GM23338 (cell line): ENCODE data around the gene FAM98C. TPM values are rescaled to one million over a fixed set of nuclear protein-coding genes. Genes with fewer than 3 reads are reported as not detected.

Experiments
- ATAC-seq: fragments of 200-7000 bp; cut with Tn5 transposase; 3 replicates; pipeline ENCODE4 v1.9.1; 2020
- DNase-seq: peaks from one replicate; pipeline ENCODE4 v3.0.0-alpha.2; 2015; ENCODE audit warnings: low spot score
- H2AFZ ChIP-seq: fragments of 200-600 bp; sonication (generic); 2 replicates; pipeline ENCODE4 v1.8.0; 2016; ENCODE audit warnings: antibody characterized with exemption, mild to moderate bottlenecking, moderate library complexity
- H3F3A ChIP-seq: fragments of 200-600 bp; sonication (generic); replicated peaks from 2 replicates; pipeline ENCODE4 v1.8.0; 2017; ENCODE audit warnings: antibody characterized with exemption, mixed run types, low read depth
- H3K27ac ChIP-seq: fragments of 200-600 bp; sonication (generic); 2 replicates; pipeline ENCODE4 v1.6.1; 2016; ENCODE audit warnings: low read depth
- H3K27me3 ChIP-seq: fragments of 200-600 bp; sonication (generic); 2 replicates; pipeline ENCODE4 v1.8.0; 2016; ENCODE audit warnings: mild to moderate bottlenecking, mixed run types, moderate library complexity; ENCODE audit not compliant: insufficient read depth
- H3K36me3 ChIP-seq: fragments of 200-600 bp; sonication (generic); 2 replicates; pipeline ENCODE4 v1.8.0; 2016; ENCODE audit warnings: mild to moderate bottlenecking; ENCODE audit not compliant: insufficient read depth
- H3K4me1 ChIP-seq: fragments of 200-600 bp; sonication (generic); 2 replicates; pipeline ENCODE4 v1.8.0; 2016; ENCODE audit warnings: mild to moderate bottlenecking, moderate library complexity; ENCODE audit not compliant: insufficient read depth
- H3K4me2 ChIP-seq: fragments of 200-600 bp; sonication (generic); 2 replicates; pipeline ENCODE4 v1.7.1; 2017; ENCODE audit warnings: mixed run types
- H3K4me3 ChIP-seq: fragments of 200-600 bp; sonication (generic); 2 replicates; pipeline ENCODE4 v1.6.1; 2016; ENCODE audit warnings: mixed run types
- H3K79me2 ChIP-seq: fragments of 200-600 bp; sonication (generic); replicated peaks from 2 replicates; pipeline ENCODE4 v1.8.0; 2017; ENCODE audit warnings: mild to moderate bottlenecking; ENCODE audit not compliant: insufficient read depth
- H3K9me2 ChIP-seq: fragments of 200-600 bp; sonication (generic); 2 replicates; pipeline ENCODE4 v1.8.0; 2017; ENCODE audit not compliant: insufficient read depth
- H4K20me1 ChIP-seq: fragments of 200-600 bp; sonication (generic); replicated peaks from 2 replicates; pipeline ENCODE4 v1.8.0; 2017; ENCODE audit warnings: mild to moderate bottlenecking; ENCODE audit not compliant: insufficient read depth
- H3K27ac Mint-ChIP-seq: 2 replicates; pipeline ENCODE4 v1.8.0; 2020; ENCODE audit warnings: inconsistent platforms, mild to moderate bottlenecking, moderate library complexity, mixed read lengths
- H3K27me3 Mint-ChIP-seq: 3 replicates; pipeline ENCODE4 v1.8.0; 2022; ENCODE audit warnings: low read depth, mild to moderate bottlenecking, moderate library complexity, mixed read lengths, inconsistent platforms; ENCODE audit not compliant: insufficient read depth, poor library complexity
- H3K36me3 Mint-ChIP-seq: 3 replicates; pipeline ENCODE4 v1.8.0; 2021; ENCODE audit warnings: low read depth, mild to moderate bottlenecking, inconsistent platforms, moderate library complexity, mixed read lengths
- H3K4me1 Mint-ChIP-seq: 3 replicates; pipeline ENCODE4 v1.8.0; 2020; ENCODE audit warnings: mild to moderate bottlenecking, inconsistent platforms, mixed read lengths
- H3K4me3 Mint-ChIP-seq: 3 replicates; pipeline ENCODE4 v1.8.0; 2021; ENCODE audit warnings: moderate library complexity, mild to moderate bottlenecking, inconsistent platforms, mixed read lengths
- H3K9me3 Mint-ChIP-seq: 3 replicates; pipeline ENCODE4 v1.8.0; 2020; ENCODE audit warnings: moderate library complexity, mild to moderate bottlenecking, inconsistent platforms, mixed read lengths
- CREB1 ChIP-seq: fragments of 250-450 bp; sonication (Bioruptor Pico); IDR thresholded peaks from 2 replicates; pipeline ENCODE4 v1.5.0; 2020; ENCODE audit warnings: low read depth, mild to moderate bottlenecking, moderate library complexity
- CTCF ChIP-seq, 2 experiments: fragments of 200-600 bp in 1 of 2; sonication (generic) in 1 of 2; conservative IDR thresholded peaks; 2 replicates each; pipeline versions ENCODE4 v1.5.1 to v1.6.1; 2016 to 2017; ENCODE audit warnings: antibody characterized with exemption in 2 of 2, low read depth in 2 of 2, mild to moderate bottlenecking in 2 of 2, moderate library complexity in 1 of 2
- ETS1 ChIP-seq: IDR thresholded peaks from 2 replicates; pipeline ENCODE4 v1.6.1; 2016; ENCODE audit warnings: antibody characterized with exemption
- EZH2 ChIP-seq: fragments of 200-600 bp; sonication (generic); IDR thresholded peaks from one replicate; pipeline ENCODE4 v1.8.0; 2017; ENCODE audit warnings: antibody characterized with exemption, mild to moderate bottlenecking, low read depth; ENCODE audit not compliant: unreplicated experiment
- EZH2phosphoT487 ChIP-seq: fragments of 200-600 bp; sonication (generic); IDR thresholded peaks from one replicate; pipeline ENCODE4 v1.8.1; 2018; ENCODE audit warnings: antibody characterized with exemption; ENCODE audit not compliant: unreplicated experiment
- JUNB ChIP-seq: IDR thresholded peaks from one replicate; pipeline ENCODE4 v1.6.1; 2016; ENCODE audit warnings: antibody characterized with exemption; ENCODE audit not compliant: unreplicated experiment
- NANOG ChIP-seq: IDR thresholded peaks from 2 replicates; pipeline ENCODE4 v1.6.1; 2016; ENCODE audit warnings: antibody characterized with exemption, borderline replicate concordance
- POLR2AphosphoS5 ChIP-seq: IDR thresholded peaks from 2 replicates; pipeline ENCODE4 v1.6.1; 2016; ENCODE audit warnings: antibody characterized with exemption, low read depth
- REST ChIP-seq: IDR thresholded peaks from one replicate; pipeline ENCODE4 v1.6.1; 2018; ENCODE audit warnings: antibody characterized with exemption; ENCODE audit not compliant: unreplicated experiment
- STAT1 ChIP-seq: IDR thresholded peaks from one replicate; pipeline ENCODE4 v1.6.1; 2016; ENCODE audit warnings: antibody characterized with exemption; ENCODE audit not compliant: unreplicated experiment
- ZNF114 ChIP-seq: fragments of 250-450 bp; sonication (Bioruptor Pico); IDR thresholded peaks from 2 replicates; pipeline ENCODE4 v1.5.0; 2020; ENCODE audit warnings: mild to moderate bottlenecking, moderate library complexity
- ZNF331 ChIP-seq: fragments of 250-450 bp; sonication (Bioruptor Pico); IDR thresholded peaks from 2 replicates; pipeline ENCODE4 v1.5.0; 2020; ENCODE audit warnings: low read depth, mild to moderate bottlenecking, moderate library complexity
- ZNF462 ChIP-seq: fragments of 250-450 bp; sonication (Bioruptor Pico); IDR thresholded peaks from 2 replicates; pipeline ENCODE4 v1.5.0; 2020; ENCODE audit warnings: mild to moderate bottlenecking, moderate library complexity
- polyA plus RNA-seq: library from polyadenylated mRNA; unstranded; fragments of >200 nt; fragmentation: Nextera tagmentation; extraction: Ambion mirVana; gene quantifications from 2 replicates; pipeline ENCODE4 v1.2.1, GENCODE V29; 2016
- total RNA-seq: library from RNA; depleted of rRNA; stranded (reverse); fragments of >200 nt; shearing (Covaris generic); gene quantifications from 2 replicates; pipeline ENCODE4 v1.2.3, GENCODE V29; 2014

The FAM98C gene
- total and polyA plus RNA-seq, 2 experiments from 2014 or later: 4.3 to 7.6 TPM

GRCh38 chr19:38445362-38445761 is 42.5 kb downstream of the FAM98C start:
- Histone ChIP-seq H3K79me2 (no peaks in the 10 kb centered on the region), H4K20me1 (no peaks in the 10 kb centered on the region; the same call in 1 of the 2 replicates), H2AFZ (no peak overlapping the region), H3K27me3 (no peaks in the 10 kb centered on the region), H3K27ac (no peak overlapping the region), H3K4me1 (peaks cover 6% of the 10 kb centered on the region; the same call in 1 of the 2 replicates), H3K4me2 (no peak overlapping the region), H3K4me3 (no peak overlapping the region), H3K9me2 (no peaks in the 10 kb centered on the region), H3F3A (0 out of 2 replicates have a peak, but pooled peaks cover 3% of the 10 kb centered on the region), H3K36me3 (peaks cover 18% of the 10 kb centered on the region; the same call in 1 of the 2 replicates)
- DNase-seq: no peak
- H3K4me1 Mint-ChIP-seq: peaks cover 15% of the 10 kb centered on the region
- no peak for ATAC-seq
- no peaks in the 10 kb centered on the region; the same call in 2 of the 3 replicates for H3K9me3 Mint-ChIP-seq
- H3K4me3 Mint-ChIP-seq: no peak overlapping the region
- H3K27me3 Mint-ChIP-seq: peaks cover 7% of the 10 kb centered on the region
- TF ChIP-seq CTCF (conservative IDR thresholded peaks at IDR 0.05; ENCODE audit: low read depth in 2 of 2): no peak
- no peak for TF ChIP-seq NANOG
- no peak for TF ChIP-seq EZH2phosphoT487
- TF ChIP-seq STAT1: no peak
- TF ChIP-seq POLR2AphosphoS5: no peak
- no peak for TF ChIP-seq REST
- no peak for TF ChIP-seq JUNB
- no peak for TF ChIP-seq ETS1
- no peak for TF ChIP-seq ZNF331
- TF ChIP-seq ZNF462 (CRISPR knock-in tag): no peak
- TF ChIP-seq EZH2: no peak
- TF ChIP-seq ZNF114 (CRISPR knock-in tag): no peak
- TF ChIP-seq CREB1: no peak
- no peak overlapping the region for H3K27ac Mint-ChIP-seq
- peaks cover 59% of the 10 kb centered on the region for H3K36me3 Mint-ChIP-seq
